ENCODE results near the gene SLC38A1. TPM values are rescaled to one million over a fixed set of nuclear protein-coding genes. Genes with fewer than 3 reads are reported as not detected.
"Not testable (repeated sequence)": the region's sequence is repeated elsewhere in the genome, so short reads cannot be mapped to it uniquely, and the experiment has no call there.

SLC38A1 gene
- polyA plus RNA-seq, 5 donors = 17.2 to 34.0 (median 26.5) TPM

DNA sequence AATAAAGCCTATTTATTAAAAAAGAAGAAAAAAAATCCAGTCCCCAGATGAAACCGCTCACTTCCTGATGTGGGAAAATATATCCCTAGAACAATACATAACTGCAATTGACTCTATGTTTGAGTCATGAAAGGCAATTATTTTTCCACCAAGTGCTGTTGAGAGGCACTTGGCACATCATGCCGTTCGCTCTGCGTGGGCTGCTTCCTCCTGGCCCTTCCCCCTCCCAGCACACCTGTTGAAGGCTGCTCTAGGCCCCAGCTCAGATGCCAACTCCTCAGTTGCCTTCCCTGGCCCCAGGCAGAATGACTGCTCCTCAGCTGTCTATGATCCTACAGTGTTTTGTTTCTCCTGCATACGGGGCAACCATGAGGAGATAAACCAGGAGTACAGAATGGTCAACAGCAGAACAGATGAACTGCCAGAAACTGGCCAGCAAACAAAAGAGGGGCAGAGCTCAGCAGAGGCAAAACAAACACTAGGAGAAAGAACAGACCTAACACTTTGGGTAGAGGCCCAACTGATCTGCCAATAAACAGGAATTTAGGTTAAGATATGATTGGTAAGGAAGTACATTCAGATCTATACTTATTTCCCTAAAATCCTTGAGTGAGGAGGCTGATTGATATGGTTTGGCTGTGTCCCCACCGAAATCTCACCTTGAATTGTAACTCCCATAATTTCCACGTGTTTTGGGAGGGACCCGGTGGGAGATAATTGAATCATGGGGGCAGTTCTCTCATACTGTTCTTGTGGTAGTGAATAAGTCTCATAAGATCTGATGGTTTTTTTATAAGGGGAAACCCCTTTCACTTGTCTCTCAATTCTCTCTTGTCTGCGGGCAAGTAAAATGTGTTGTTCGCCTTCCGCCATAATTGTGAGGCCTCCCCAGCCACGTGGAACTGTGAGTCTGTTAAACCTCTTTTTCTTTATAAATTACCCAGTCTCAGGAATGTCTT lies 58.6 kb downstream of the SLC38A1 start:
- peak; percentile 43 to 49 for DNase-seq

DNA sequence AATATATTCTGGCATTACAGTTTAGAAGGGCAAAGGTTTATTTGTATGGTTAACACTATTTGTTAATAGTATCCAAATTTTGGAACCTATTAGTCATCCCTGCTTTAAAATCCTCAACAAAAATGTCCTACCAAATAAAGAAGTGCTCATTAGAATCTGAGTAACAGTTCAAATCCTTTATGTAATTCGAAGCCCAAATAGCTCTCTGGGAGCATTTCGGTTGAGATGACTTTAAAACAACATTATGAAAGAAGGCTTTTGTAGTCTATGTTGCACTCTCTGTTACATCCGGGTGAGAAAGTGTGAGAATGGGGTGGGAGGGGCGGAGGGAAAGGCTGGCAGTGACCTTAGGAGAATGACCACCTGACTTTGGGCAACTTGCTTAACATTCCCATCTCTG lies 59.7 kb downstream of the SLC38A1 start:
- DNase-seq = no peak

GRCh38 chr12:46208370-46208769 lies 60.5 kb downstream of the SLC38A1 start:
- DNase-seq = no peak

DNA sequence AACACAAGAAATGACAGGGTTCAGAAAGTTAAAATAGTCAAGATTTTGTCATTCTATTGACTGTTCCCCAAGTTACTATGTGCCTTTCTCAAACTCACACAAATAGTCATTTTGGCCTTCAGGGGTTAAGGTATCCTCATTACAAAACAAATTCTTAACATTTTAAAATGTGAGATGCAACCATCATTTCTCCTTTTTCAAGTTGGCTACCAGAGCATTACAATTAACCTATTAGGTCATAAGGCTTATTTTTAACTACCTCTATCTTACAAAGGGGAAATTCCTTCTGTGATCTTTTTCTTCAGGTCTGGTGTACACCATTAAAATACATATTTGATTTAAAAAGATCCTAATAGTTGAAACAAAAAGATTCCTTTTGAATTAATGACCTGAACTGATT lies 61.2 kb downstream of the SLC38A1 start:
- DNase-seq = no peak

DNA sequence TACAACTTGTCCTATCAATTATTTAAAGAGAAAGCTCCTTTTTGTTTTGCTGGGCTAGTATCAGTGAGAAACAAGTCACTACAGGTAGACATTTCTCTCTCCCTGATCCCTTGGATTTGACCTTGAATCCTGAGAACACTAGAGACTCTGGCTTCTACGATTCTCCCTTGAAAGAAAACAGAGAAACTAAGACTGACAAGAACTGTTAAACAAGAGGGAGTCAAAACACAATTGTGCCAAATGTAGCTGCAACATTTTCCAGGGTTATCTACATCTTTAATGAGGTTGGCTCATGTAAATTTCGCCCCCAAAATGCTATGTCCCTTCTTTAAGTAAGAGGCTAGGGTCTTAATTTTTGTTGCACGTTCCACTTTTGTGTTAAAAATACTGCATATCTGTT lies 62.4 kb downstream of the SLC38A1 start:
- DNase-seq = no peak

DNA sequence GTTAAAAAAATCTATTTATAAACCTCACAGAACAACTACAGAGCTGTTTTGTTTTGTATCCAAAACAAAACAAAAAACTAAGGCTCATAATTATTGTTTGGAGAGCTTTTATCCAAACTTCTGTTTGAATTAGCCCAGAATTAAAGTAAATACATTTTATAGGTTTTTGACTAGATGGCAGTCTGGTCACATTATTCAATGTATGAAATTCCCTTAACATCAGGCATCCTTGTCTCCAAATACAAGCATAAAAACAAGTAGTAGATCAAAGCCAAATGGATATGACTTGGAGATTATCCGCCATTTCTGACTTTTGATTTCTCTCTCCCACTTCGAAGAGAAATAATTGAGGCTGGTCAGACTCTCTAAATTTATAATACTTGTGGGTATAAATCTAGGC lies 63.5 kb downstream of the SLC38A1 start:
- no peak for DNase-seq

GRCh38 chr12:46201284-46201789 lies 67.5 kb downstream of the SLC38A1 start:
- DNase-seq = no peak

DNA sequence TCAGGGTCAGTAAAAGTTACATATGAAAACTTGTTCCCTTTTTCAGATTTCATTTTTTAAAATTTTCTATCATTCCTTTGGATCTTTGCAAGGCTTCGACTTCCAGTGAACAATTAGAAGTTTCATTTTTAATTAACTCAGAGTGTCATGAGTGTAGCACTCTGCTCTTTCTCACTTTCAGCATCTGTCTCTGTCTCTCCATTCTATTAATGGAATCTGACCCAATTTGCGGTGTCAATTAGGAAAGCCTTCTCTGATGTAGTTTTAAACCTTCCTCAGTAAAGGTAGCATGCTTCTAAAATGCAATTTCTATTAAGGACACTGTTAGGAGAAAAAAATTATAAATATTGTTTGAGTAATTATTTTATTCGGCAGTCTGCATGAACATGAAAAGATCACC lies 68.3 kb downstream of the SLC38A1 start:
- no peak for DNase-seq

GRCh38 chr12:46198913-46199312 lies 69.9 kb downstream of the SLC38A1 start:
- DNase-seq = no peak

DNA sequence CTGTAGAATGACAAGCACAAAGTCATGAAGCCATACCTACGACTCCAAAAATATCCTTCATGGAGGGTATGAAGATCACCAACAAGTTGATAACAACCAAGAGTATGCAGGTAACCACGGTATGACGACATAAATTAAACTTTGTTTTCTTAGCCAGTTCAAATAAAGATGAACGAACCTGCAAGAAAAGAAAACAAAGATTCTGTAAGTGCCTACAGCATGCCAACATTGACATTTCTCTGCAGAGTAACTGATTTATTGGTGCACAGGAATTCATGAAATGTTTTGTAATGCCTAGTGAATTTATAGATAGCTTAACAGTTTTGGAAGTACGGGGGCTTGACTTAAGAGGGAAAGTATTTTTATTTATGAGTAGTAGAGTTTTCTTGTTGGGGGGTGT lies 71.0 kb downstream of the SLC38A1 start:
- no peak for DNase-seq

GRCh38 chr12:46190533-46190932 lies 78.3 kb downstream of the SLC38A1 start:
- DNase-seq = not testable (repeated sequence)

DNA sequence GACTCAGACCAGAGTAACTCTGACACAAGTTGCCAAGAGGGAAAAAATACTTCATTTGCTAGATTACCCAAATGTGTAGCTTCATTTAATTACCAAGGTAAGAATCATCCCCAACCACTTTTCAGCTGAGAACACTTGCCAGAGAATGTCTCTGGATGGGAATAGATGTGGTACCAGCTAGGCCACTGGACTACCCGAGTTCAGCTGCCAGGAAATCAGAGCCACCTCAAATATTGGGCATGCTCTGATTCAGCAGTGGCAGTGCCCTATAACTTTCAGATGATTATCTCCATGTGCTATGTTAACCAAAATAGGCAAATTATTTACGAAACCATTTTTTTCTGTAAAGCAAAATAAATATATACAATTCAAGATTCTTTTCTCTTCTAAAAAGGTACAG lies 80.7 kb downstream of the SLC38A1 start:
- DNase-seq = no peak

DNA sequence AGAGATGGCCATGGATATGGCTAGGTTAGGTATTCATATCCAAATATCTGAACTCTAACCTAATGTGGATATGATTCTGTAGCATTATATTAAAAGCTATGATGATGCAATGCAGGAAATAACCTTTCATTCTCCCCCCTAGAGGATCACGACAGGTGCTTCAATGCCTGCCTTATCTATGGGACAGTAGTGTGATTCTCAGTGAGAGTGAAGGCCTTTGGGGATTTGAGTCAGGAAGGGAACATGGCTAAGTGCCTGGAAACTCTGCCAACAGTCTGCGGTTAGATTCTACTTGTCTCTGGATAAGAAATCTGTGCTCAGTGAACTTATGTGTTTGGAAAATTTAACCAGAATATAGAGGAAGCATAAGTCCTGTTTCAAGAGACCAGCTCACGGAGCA lies 81.8 kb downstream of the SLC38A1 start:
- DNase-seq = no peak

- DNase-seq = no peak
These were observed 82.8 kb downstream of the SLC38A1 start for GRCh38 chr12:46186088-46186487.

- no peak for DNase-seq
These were observed 83.2 kb downstream of the SLC38A1 start for GRCh38 chr12:46185686-46186085.

- DNase-seq = no peak
These were observed 83.8 kb downstream of the SLC38A1 start for GRCh38 chr12:46184798-46185595.

DNA sequence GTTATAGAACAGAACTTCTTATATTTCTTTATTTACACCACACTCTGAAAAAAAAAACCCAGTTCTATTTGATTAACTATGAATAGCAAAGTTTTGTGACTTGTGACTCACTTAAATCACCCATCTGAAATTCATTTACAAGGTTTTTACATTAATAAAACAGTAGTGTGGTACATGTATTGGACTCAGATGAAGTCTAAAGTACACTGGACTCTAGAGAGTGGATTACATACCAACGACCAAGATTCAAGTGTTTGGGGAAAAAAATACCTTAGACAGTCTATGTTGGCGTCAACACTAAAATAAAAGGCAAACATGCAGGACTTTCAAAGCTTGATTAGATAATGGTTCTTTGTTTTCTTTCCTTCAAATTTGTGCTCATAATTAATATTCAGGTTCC lies 85.7 kb downstream of the SLC38A1 start:
- no peak for DNase-seq

GRCh38 chr12:46181465-46181864 lies 87.4 kb downstream of the SLC38A1 start:
- DNase-seq = no peak

DNA sequence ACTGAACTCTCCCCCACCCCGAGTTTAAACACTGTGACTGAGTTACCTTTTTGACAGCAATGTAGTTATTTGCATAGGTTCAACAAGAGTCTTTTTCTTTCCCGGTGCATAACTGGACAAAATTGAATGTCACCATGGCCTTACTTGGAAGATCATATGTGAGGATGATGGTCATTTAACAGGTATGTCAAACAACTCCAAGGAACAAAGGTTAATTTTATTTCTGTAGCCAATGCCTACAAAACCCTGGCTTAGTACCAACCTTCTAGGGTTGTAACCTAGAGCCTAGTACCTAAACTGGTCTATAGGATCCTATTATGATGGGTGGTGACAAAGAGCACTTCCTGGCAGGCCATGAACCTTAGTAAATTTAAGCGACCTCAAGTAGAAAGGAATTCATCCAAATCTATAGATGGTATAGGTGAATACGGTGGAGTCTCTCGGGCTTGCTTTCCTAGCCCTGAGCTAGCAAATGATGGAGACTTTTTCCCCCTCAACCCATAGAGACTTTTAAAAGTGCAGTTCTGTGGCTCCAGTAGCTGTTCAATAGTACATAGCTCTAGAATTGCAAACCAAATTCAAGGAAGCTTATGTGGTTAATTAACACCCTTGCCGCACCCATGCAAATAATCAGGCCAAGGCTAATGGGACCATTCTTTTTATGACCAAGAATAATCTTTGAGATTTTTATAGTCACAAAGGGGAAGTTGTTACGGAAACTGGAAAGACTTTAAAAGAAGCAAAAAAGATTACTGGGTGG lies 89.0 kb downstream of the SLC38A1 start:
- no peak for DNase-seq

GRCh38 chr12:46177837-46178608 lies 90.8 kb downstream of the SLC38A1 start:
- DNase-seq = no peak

GRCh38 chr12:46177025-46177424 lies 91.8 kb downstream of the SLC38A1 start:
- no peak for DNase-seq
